ENCODE measurements around the gene ACOD1. TPM values are rescaled to one million over a fixed set of nuclear protein-coding genes. Genes with fewer than 3 reads are reported as not detected.

The ACOD1 gene
- total RNA-seq, 1 donor from 2014 or later, result not detected

- Histone ChIP-seq H3K27ac (no peak overlapping the region), H3K4me1 (peaks cover 0 to 7% of the 10 kb centered on the region in 2 donors), H3K9me3 (no peaks in the 10 kb centered on the region), H3K36me3 (no peaks in the 10 kb centered on the region), H3K27me3 (no peaks in the 10 kb centered on the region), H3K4me3 (no peak overlapping the region)
- intact Hi-C loops (cut with DNase I), result no loop called here
- peak in 1 of 2 donors; percentile 72 for DNase-seq (ENCODE audit: low spot score in 2 of 2)
- no peak for TF ChIP-seq CTCF (IDR thresholded peaks at IDR 0.05)
Observed at GRCh38 chr13:76965759-76966421, 17.6 kb downstream of the ACOD1 start.

DNA sequence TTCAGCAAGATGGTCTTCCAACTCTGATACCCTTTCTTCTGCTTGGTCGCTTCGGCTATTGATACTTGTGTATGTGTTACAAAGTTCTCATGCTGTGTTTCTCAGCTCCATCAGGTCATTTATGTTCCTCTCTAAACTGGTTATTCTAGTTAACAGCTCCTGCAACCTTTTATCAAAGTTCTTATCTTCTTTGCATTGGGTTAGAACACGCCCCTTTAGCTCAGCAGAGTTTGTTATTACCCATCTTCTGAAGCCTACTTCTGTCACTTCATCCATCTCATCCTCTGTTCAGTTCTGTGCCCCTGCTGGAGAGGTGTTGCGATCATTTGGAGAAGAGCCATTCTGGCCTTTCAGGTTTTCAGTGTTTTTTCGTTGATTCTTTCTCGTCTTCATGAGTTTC is 18.7 kb downstream of the ACOD1 start:
- Histone ChIP-seq H3K27ac (no peak overlapping the region), H3K27me3 (no peaks in the 10 kb centered on the region), H3K4me1 (peaks cover 0 to 7% of the 10 kb centered on the region in 2 donors), H3K9me3 (no peaks in the 10 kb centered on the region), H3K36me3 (no peaks in the 10 kb centered on the region), H3K4me3 (no peak overlapping the region)
- no peak for DNase-seq (ENCODE audit: low spot score in 2 of 2)
- intact Hi-C loops (cut with DNase I), result no loop called here
- no peak for TF ChIP-seq CTCF (IDR thresholded peaks at IDR 0.05)

- Histone ChIP-seq H3K9me3 (no peaks in the 10 kb centered on the region), H3K36me3 (no peaks in the 10 kb centered on the region), H3K27me3 (no peaks in the 10 kb centered on the region), H3K4me3 (no peak overlapping the region), H3K4me1 (peaks cover 0 to 7% of the 10 kb centered on the region in 2 donors), H3K27ac (no peak overlapping the region)
- intact Hi-C loops (cut with DNase I), result no loop called here
- no peak for DNase-seq (ENCODE audit: low spot score in 2 of 2)
- TF ChIP-seq CTCF (IDR thresholded peaks at IDR 0.05), result no peak
Observed at GRCh38 chr13:76968041-76968440, 19.7 kb downstream of the ACOD1 start.

DNA sequence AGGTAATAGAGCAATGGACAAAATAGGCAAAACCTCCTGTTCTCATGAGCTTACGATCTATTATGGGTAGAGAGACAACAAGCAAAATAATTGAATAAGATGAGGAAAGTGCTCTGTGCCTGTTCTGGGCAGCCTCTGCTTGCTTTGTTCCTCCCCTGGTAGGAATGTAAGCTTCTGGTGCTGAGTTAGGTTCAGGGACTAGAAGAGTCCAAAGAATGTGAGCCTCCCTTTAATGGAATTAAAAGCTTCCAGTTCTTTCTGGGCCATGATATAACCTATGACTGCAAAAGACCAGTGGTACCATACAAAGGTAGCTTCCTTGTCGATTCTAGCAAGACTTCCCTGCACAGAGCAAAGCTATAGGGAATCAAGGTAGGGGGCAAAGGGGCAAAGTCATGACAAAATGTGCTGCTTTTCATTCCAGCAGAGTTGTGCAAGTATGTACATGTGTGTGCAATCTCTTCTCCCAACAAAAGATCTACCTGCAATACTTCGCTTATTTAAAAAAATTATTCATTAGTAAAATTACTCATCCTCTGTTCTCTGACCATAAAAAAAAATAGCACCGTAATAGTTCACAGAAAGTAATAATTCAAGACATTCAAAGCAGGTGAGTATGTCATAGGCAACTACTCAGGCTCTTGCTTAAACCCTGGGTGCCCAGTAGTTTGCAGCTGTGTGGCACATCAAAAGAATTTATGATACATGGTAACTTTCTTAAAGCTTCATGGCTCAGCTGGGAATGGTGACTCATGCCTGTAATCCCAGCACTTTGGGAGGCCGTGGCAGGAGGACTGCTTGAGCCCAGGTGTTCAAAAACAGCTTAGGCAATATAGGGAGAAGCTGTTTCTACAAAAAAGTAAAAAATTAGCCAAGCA is 21.4 kb downstream of the ACOD1 start:
- intact Hi-C loops (cut with DNase I), result no loop called here
- Histone ChIP-seq H3K27ac (no peak overlapping the region), H3K9me3 (no peaks in the 10 kb centered on the region), H3K36me3 (no peaks in the 10 kb centered on the region), H3K27me3 (no peaks in the 10 kb centered on the region), H3K4me1 (peaks cover 0 to 7% of the 10 kb centered on the region in 2 donors), H3K4me3 (no peak overlapping the region)
- no peak for TF ChIP-seq CTCF (IDR thresholded peaks at IDR 0.05)
- no peak for DNase-seq (ENCODE audit: low spot score in 2 of 2)

DNA sequence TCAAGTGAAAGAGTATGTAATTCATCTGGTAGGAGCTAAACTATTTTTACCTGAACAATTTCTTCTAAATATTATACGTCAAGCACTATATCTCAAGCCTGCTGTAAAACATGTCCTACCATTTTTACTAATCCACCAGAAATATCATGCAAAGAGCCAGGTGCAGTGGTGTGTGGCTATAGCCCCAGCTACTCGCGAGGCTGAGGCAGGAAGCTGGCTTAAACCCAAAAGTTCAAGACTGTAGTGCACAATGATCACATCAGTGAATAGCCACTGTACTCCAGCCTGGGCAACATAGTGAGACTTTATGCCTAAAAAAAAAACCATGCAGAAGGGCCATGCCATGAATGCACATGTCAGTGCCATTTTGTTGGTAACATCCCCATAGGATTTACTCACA is 22.9 kb downstream of the ACOD1 start:
- Histone ChIP-seq H3K9me3 (no peaks in the 10 kb centered on the region), H3K4me1 (peaks cover 0 to 1% of the 10 kb centered on the region in 2 donors), H3K4me3 (no peak overlapping the region), H3K27me3 (no peaks in the 10 kb centered on the region), H3K27ac (no peak overlapping the region), H3K36me3 (no peaks in the 10 kb centered on the region)
- intact Hi-C loops (cut with DNase I), result no loop called here
- DNase-seq (ENCODE audit: low spot score in 2 of 2), result no peak
- no peak for TF ChIP-seq CTCF (IDR thresholded peaks at IDR 0.05)
